Measurements from ENCODE around the gene TMEM255B.

Gene TMEM255B

GRCh38 chr13:113836768-113837559, 77.9 kb downstream of the TMEM255B start:
- DNase-seq (ENCODE audit: low read depth) = peak; percentile 94
- no peak overlapping the region for H3K4me3 ChIP-seq (ENCODE audit: low read depth, low read length)

DNA sequence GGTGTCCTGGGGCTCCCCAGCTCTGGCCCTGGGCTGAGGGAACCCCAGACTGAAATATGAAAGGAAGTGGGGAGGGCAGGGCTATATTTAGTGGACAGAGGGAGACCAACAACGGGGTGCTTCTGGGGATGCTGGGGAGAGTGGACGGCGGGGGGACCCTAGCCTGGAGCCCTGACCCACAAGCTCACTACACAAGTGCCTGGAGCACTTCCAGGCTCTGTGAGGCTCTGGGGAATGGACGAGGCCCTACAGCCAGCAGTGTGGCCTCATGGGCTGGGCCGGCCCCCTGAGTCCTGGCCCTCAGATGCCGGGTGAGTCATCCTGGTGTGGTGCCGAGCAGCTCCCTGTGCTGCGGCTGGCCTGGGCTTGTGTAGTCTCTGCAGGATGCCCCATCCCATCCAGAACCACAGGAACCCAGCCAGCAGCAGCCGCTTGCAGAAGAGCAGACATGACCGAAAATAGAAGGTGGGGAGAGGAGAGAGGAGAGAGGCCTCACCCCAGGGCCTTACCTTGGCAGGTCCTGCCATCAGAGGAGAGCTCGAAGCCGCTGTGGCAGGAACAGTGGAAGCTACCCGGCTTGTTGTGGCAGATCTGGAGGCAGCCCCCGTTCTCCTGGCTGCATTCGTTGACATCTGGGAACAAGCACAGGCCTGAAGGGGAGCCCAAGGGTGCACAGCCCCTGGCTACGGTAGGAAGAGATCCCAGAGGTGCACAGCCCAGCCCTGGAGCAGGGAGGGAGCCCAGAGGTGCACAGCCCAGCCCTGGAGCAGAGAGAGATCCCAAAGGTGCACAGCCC, 78.7 kb downstream of the TMEM255B start:
- H3K4me3 ChIP-seq (ENCODE audit: low read depth, low read length) = peak overlapping the region; percentile 57
- peak; percentile 97 for DNase-seq (ENCODE audit: low read depth)

- no peak for DNase-seq (ENCODE audit: low read depth)
- peak overlapping the region; percentile 57 for H3K4me3 ChIP-seq (ENCODE audit: low read depth, low read length)
Observed at GRCh38 chr13:113838711-113839201, 79.7 kb downstream of the TMEM255B start.

DNA sequence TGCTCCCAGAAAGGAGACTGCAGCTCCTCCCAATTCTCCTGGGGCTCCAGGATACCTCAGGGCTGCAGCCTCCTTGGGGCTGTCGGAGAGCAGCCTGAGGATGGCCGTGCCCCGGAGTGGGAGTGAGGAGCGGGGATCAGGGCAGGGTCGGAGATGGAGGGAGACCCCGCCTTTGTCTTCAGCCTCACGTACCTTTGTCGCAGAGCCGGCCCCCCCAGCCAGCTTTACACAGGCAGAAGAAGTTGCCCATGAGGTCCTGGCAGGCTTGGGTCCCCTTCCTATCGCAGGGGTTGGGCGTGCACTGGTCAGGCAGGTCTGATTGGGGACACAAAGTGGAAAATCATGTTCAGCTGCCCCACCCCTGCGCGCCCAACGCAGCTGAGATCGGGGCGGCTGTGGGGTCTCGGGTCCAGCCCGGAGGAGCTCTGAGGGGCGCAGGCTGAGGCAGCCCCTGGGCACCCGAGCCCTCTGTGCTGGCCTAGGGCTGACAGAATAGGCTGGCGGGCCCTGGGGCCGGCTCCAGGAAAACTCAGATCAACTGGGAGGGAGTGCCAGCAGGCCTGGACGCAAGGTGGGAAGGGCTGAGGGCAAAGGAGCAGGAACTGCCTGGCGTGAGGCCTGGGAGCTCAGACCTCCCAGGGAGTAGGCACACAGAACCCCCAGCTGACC, 80.6 kb downstream of the TMEM255B start:
- peak overlapping the region; percentile 57 for H3K4me3 ChIP-seq (ENCODE audit: low read depth, low read length)
- no peak for DNase-seq (ENCODE audit: low read depth)

- DNase-seq (ENCODE audit: low read depth) = no peak
- no peak overlapping the region for H3K4me3 ChIP-seq (ENCODE audit: low read depth, low read length)
Observed at GRCh38 chr13:113840541-113841352, 81.7 kb downstream of the TMEM255B start.

DNA sequence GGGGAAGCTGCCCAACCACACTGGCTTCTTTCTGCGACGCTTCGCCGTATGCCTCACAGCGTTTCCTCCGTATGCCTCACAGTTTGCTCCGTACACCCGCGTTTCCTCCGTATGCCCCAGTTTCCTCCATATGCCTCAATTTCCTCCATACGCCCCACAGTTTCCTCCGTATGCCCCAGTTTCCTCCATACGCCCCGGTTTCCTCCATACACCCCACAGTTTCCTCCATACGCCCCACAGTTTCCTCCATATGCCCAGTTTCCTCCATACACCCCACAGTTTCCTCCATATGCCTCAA, 82.3 kb downstream of the TMEM255B start:
- H3K4me3 ChIP-seq (ENCODE audit: low read depth, low read length) = no peak overlapping the region
- DNase-seq (ENCODE audit: low read depth) = no peak

DNA sequence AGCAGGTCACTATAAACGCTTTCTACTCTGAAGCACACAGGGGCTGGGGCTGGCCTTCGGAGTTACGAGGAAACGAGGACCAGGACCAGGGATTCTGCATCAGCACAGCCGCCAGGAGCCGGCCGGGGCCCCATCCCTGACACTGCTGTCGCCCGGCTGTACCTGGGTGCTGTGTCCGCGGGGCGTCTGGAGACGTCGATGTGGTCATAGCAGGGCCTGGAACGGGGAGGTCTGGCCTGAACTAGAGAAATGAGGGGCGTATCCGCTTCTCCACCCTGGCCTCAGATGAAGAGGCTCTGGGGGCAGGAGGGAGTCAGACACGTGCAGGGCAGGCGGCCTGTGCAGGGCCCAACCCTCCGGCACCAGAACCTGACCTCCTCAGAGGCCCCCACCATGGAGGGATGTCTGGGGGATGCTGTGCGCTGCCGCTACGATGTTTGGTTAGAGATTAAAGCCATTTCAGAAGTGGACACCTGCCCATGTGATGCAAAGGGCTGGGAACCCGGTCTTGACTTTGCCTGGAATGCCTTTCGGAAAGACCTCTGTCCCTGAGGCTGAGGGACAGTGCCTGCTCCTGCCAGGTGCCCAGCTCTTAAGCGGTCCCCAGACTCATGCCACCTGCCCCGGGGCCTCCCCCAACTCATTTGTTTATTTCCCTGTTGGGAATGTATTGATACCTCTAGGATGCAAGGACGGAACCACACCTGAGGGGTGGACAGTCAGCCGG, 83.5 kb downstream of the TMEM255B start:
- no peak for DNase-seq (ENCODE audit: low read depth)
- H3K4me3 ChIP-seq (ENCODE audit: low read depth, low read length) = no peak overlapping the region

- DNase-seq (ENCODE audit: low read depth) = no peak
- no peak overlapping the region for H3K4me3 ChIP-seq (ENCODE audit: low read depth, low read length)
Observed at GRCh38 chr13:113843063-113843654, 84.1 kb downstream of the TMEM255B start.

DNA sequence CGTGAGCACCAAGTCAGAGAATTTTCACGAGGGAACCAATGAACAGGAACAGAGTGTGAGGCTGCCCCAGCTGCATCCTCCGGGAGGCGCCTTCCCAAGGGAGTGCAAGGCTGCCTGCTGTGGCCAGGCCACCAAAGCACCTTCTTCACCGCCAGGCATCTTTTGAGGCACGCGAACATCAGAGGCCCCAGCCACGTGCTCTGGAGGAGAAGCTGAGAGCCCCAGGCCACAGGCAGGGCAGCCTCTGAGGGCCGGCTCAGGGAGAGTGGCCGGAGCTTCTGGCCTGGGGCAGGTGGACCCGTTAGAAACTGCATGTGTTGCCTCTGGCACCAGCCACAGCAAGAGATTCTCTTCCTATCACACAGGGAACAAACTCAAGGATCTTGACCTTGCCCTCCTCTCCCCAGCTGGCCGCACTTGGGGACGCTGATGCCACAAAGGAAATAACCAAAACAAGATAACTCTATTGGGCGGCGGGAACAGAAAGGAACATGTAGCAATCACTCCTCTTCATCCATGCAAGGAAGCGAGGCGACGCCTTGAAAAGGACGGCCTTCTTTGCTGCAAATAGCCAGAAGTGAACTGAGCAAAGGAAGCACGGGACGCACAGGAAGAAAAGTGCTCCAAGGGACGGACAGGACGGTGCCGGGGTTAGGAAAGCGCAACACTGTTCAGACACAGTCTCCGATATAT, 85.0 kb downstream of the TMEM255B start:
- no peak for DNase-seq (ENCODE audit: low read depth)
- H3K4me3 ChIP-seq (ENCODE audit: low read depth, low read length) = no peak overlapping the region

GRCh38 chr13:113845055-113845454, 86.0 kb downstream of the TMEM255B start:
- no peak overlapping the region for H3K4me3 ChIP-seq (ENCODE audit: low read depth, low read length)
- DNase-seq (ENCODE audit: low read depth) = no peak

DNA sequence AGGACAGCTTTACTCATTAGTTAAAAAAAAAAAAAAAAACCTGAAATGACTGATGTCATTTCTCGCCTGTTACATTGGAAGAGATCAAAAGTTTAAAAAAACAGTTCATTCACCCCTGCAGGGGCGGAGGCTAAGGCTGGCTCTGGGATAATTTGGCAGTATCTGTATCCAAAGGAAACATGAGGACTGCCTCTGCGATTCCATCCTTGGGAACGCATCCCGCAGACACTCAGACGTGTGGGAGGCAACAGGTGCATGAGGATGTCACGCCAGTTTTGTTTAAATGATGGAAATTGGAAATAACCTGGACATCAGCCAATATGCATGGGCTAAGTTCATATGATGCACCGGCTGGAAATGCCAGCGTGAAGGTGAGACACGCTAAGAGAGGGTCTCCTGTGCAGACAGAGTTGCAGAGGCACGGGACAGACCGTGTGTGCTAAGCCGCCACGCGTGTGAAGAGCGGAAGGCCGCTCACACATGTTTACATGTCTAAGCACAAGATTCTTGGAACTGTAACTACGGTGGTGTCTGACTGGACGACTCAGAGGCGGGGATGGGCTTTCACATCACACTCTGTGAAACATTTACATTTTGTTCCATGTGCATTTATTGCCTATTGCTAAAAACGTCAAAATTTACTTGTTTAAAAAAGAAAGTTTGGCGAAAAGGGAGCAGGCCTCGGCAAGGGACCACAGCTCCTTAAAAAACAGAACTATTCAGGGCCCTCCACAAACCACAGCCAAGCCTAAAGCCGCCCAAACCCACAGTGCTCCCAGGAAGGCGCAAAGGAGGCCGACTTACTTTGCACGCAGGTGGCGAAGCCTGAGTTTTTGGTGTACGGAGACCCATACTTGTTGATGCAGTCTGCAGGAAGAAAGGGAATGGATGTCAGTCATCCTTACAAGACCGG, 87.0 kb downstream of the TMEM255B start:
- DNase-seq (ENCODE audit: low read depth) = no peak
- no peak overlapping the region for H3K4me3 ChIP-seq (ENCODE audit: low read depth, low read length)

- DNase-seq (ENCODE audit: low read depth) = no peak
- no peak overlapping the region for H3K4me3 ChIP-seq (ENCODE audit: low read depth, low read length)
Observed at GRCh38 chr13:113846636-113847318, 87.8 kb downstream of the TMEM255B start.

- H3K4me3 ChIP-seq (ENCODE audit: low read depth, low read length) = no peak overlapping the region
- no peak for DNase-seq (ENCODE audit: low read depth)
Observed at GRCh38 chr13:113848020-113848419, 89.0 kb downstream of the TMEM255B start.

GRCh38 chr13:113848431-113849260, 89.6 kb downstream of the TMEM255B start:
- DNase-seq (ENCODE audit: low read depth) = no peak

DNA sequence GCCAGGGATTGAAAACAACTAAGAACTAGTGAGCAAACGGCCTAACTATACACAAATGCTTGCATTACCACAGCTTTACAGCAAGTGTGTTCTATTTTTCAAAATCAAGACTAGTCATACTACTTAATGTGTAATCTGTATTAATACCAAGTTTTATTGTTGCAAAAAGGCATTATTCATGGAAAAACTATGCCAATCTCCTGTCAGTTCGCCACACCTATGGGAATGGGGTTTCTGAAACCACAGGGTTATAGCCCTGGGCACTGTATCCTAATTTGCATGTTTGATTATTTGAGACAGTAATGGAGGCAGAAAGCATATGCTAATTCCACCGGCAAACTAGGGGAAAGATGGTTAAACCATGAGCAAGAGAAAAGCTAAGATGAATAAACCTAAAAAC, 90.5 kb downstream of the TMEM255B start:
- no peak for DNase-seq (ENCODE audit: low read depth)
- H3K4me3 ChIP-seq (ENCODE audit: low read depth, low read length) = no peak overlapping the region

More at GRCh38 chr13:113848431-113849260, 89.6 kb downstream of the TMEM255B start:
- no peak overlapping the region for H3K4me3 ChIP-seq (ENCODE audit: low read depth, low read length)
